A673 (cell line): ENCODE results near the gene CEBPB. TPM values are rescaled to one million over a fixed set of nuclear protein-coding genes. Genes with fewer than 3 reads are reported as not detected.

Experiments used
- BruUV-seq: library from RNA; stranded (reverse); fragments of 400-500 nt; replicated peaks from 2 replicates; lab custom pipeline; 2021; lab: Mats Ljungman, UMichigan
- CTCF ChIA-PET: fragments of 300-600 bp; sonication (Branson Sonifier 250); formaldehyde crosslinking; loops from one replicate; lab custom pipeline; 2022; ENCODE audit warnings: antibody characterized with exemption; lab: Charles Lee
- POLR2A ChIA-PET: fragments of 300-600 bp; sonication (Branson Sonifier 250); formaldehyde crosslinking; loops from one replicate; lab custom pipeline; 2022; ENCODE audit warnings: antibody characterized with exemption; ENCODE audit not compliant: low non-redundant PET; lab: Charles Lee
- DNase-seq: peaks from one replicate; pipeline ENCODE4 v3.0.0-alpha.2; 2015; ENCODE audit warnings: low spot score
- H3K27ac ChIP-seq: fragments of 200-600 bp; sonication (generic); 2 replicates; pipeline ENCODE4 v1.5.1; 2016; ENCODE audit warnings: mixed run types, low read depth, mild to moderate bottlenecking, mixed read lengths, antibody characterized with exemption, low read length; ENCODE audit not compliant: poor library complexity, severe bottlenecking
- H3K27me3 ChIP-seq: fragments of 200-600 bp; sonication (generic); replicated peaks from 2 replicates; pipeline ENCODE4 v1.6.1; 2017; ENCODE audit warnings: mixed run types, low read depth, mild to moderate bottlenecking, mixed read lengths, antibody characterized with exemption, low read length; ENCODE audit not compliant: insufficient read depth, poor library complexity
- H3K36me3 ChIP-seq: fragments of 200-600 bp; sonication (generic); 2 replicates; pipeline ENCODE4 v1.6.1; 2016; ENCODE audit warnings: mixed run types, mild to moderate bottlenecking, mixed read lengths, antibody characterized with exemption, low read length; ENCODE audit not compliant: insufficient read depth, poor library complexity, severe bottlenecking
- H3K4me1 ChIP-seq: fragments of 200-600 bp; sonication (generic); 2 replicates; pipeline ENCODE4 v1.6.1; 2017; ENCODE audit warnings: mixed run types, mild to moderate bottlenecking, mixed read lengths, antibody characterized with exemption, low read length; ENCODE audit not compliant: insufficient read depth, poor library complexity, severe bottlenecking
- H3K4me3 ChIP-seq: fragments of 200-600 bp; sonication (generic); 2 replicates; pipeline ENCODE4 v1.5.1; 2016; ENCODE audit warnings: low read depth, mixed run types, mild to moderate bottlenecking, mixed read lengths, low read length; ENCODE audit not compliant: poor library complexity, severe bottlenecking
- H3K9me3 ChIP-seq: fragments of 200-600 bp; sonication (generic); 2 replicates; pipeline ENCODE4 v1.6.1; 2016; ENCODE audit warnings: mixed run types, low read depth, mild to moderate bottlenecking, mixed read lengths, antibody characterized with exemption, low read length; ENCODE audit not compliant: poor library complexity, severe bottlenecking
- EZH2 ChIP-seq: fragments of 200-600 bp; sonication (generic); IDR thresholded peaks from 2 replicates; pipeline ENCODE4 v1.6.1; 2017; ENCODE audit warnings: borderline replicate concordance, low read depth, mild to moderate bottlenecking, mixed read lengths, antibody characterized with exemption, low read length; ENCODE audit not compliant: poor library complexity, severe bottlenecking
- intact Hi-C: fragments of 100-400 bp; cut with micrococcal nuclease; formaldehyde crosslinking; loops from one replicate; pipeline ENCODE4 v1.10.0; 2022; ENCODE audit not compliant: unreplicated experiment
- total RNA-seq: library from RNA; stranded (reverse); gene quantifications from 2 replicates; pipeline ENCODE4 v1.2.3, GENCODE V29; 2021
- TF ChIP-seq, protein P1 (sequence below): fragments of 300-800, 200-600 bp; sonication (generic); conservative IDR thresholded peaks from 2 replicates; pipeline ENCODE4 v1.5.1; 2017; ENCODE audit warnings: low read depth, mild to moderate bottlenecking, antibody characterized with exemption, low read length, moderate library complexity, mixed read lengths

CEBPB gene
- total RNA-seq, 1 experiment from 2014 or later, result 130 TPM

DNA sequence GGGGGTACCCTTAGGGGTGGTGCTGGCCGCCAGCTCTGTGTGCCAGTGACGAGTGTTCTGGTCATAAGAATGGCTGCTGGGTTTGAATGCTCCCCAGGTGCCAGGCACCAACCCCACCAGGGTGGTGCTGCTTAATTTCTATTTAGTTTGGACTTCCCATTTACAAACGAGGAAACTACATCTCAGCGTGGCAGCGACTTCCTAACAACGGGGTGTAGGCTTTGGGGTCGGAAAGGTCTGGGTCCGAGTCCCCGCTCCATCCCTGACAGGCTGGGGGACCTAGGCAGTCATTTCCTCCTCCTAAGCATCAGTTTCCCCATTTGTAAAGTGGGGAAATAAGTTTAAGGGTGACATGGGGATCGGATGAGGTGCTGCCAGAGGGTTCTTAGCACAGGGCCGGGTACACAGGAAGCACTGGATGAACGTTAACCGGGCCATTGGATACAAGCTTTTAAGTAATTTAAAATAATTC, 30.3 kb downstream of the CEBPB start:
- H3K36me3 ChIP-seq, result no peaks in the 10 kb centered on the region
- TF ChIP-seq, protein P1, sequence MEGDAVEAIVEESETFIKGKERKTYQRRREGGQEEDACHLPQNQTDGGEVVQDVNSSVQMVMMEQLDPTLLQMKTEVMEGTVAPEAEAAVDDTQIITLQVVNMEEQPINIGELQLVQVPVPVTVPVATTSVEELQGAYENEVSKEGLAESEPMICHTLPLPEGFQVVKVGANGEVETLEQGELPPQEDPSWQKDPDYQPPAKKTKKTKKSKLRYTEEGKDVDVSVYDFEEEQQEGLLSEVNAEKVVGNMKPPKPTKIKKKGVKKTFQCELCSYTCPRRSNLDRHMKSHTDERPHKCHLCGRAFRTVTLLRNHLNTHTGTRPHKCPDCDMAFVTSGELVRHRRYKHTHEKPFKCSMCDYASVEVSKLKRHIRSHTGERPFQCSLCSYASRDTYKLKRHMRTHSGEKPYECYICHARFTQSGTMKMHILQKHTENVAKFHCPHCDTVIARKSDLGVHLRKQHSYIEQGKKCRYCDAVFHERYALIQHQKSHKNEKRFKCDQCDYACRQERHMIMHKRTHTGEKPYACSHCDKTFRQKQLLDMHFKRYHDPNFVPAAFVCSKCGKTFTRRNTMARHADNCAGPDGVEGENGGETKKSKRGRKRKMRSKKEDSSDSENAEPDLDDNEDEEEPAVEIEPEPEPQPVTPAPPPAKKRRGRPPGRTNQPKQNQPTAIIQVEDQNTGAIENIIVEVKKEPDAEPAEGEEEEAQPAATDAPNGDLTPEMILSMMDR, result no peak
- TF ChIP-seq EZH2, result no peak
- no peak for DNase-seq
- intact Hi-C loops, result no loop called here
- ChIA-PET POLR2A (no interaction called here), CTCF (no interaction called here)
- BruUV-seq, result no TSS peak
- H3K4me1 ChIP-seq, result peaks cover 8% of the 10 kb centered on the region
- no peak overlapping the region for H3K4me3 ChIP-seq
- no peaks in the 10 kb centered on the region for H3K9me3 ChIP-seq
- H3K27me3 ChIP-seq, result no peaks in the 10 kb centered on the region
- H3K27ac ChIP-seq, result no peak overlapping the region

DNA sequence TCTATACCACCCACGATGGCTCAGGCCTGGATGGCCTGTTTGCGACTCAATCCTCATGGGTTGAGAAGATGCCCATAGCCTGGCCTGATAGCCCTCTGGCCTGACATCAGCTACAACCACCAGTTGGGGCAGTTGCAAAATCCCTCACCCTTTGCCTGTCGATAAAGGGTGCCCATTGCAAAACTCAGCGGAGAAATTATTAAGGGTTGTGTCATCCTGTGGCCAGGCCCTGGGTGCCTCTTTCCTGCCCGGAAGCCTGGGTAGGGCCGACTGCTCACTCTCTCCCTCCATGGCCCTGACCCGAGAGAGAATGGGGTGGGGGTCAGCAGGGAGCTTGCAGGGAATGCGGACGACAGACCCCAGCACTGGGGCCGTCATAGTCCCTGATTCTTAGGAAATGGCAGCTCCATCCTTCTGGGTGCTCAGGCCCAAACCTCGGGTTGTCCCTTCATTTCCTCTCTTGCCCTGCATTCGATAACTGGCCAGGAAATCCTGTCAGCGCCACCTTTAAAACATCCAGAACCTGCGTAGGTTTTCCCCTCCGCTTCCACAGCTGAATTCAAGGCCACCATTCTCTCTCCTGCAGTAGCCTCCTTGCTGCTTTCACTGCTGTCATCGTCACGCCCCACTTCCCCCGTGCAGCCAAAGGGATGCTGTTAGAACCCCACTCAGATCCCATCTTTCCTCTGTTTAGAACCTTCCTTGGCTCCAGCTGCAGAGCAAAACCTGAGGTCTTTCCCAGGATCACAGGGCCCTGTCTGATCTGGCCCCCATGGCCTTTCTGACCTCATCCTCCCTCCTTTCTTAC, 31.1 kb downstream of the CEBPB start:
- no peak for DNase-seq
- TF ChIP-seq EZH2, result no peak
- TF ChIP-seq, protein P1, result no peak
- BruUV-seq, result no TSS peak
- CTCF ChIA-PET, result no interaction called here
- Histone ChIP-seq H3K4me3 (no peak overlapping the region), H3K27me3 (no peaks in the 10 kb centered on the region), H3K36me3 (no peaks in the 10 kb centered on the region), H3K9me3 (no peaks in the 10 kb centered on the region), H3K4me1 (peaks cover 1% of the 10 kb centered on the region), H3K27ac (no peak overlapping the region)
- POLR2A ChIA-PET, result no interaction called here
- intact Hi-C loops, result no loop called here

DNA sequence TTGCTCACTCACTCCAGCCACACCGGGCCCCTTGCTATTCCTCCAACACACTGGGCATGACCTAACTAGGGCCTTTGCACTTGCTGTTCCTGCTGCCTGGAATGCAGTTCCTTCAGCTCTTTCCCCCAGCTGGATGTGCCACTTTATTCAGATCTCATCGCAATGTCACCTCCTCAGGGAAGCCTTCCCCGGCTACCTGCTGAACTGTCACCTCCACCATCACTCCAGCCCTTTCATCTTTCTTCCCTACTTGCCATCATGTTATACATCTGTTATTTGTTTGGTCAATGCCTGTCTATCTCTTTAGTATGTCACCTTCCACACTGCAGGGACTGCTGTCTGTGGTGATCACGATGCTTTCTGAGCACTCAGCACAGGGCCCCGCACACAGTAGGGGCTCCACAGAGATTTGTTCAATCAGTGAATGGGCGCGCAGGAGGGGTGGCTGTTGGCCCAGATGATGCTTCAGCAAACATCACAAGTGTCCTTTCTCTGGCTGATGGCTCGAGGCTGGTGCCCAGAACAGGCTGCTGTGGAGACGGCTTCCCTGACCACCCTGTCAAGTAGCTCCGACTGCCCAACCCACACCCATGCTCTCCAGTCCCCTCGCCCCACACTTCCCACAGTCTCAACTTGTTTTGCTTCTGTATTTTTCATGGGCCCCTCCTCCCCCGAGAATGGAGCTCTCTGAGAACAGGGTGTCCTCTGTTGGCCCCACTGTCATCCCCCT, 31.8 kb downstream of the CEBPB start:
- intact Hi-C loops, result no loop called here
- ChIA-PET POLR2A (no interaction called here), CTCF (interaction anchor here (0.5 kb wide), 1 partner anchor 612 kb away, joined by 4 read pairs; no protein-coding TSS in a partner anchor)
- no peaks in the 10 kb centered on the region for H3K27me3 ChIP-seq
- no TSS peak for BruUV-seq
- no peaks in the 10 kb centered on the region for H3K9me3 ChIP-seq
- no peak for TF ChIP-seq EZH2
- TF ChIP-seq, protein P1, result no peak
- no peaks in the 10 kb centered on the region for H3K4me1 ChIP-seq
- H3K36me3 ChIP-seq, result no peaks in the 10 kb centered on the region
- no peak overlapping the region for H3K27ac ChIP-seq
- no peak overlapping the region for H3K4me3 ChIP-seq
- no peak for DNase-seq
